ENCODE results near the gene OPN4.

OPN4 gene

DNA sequence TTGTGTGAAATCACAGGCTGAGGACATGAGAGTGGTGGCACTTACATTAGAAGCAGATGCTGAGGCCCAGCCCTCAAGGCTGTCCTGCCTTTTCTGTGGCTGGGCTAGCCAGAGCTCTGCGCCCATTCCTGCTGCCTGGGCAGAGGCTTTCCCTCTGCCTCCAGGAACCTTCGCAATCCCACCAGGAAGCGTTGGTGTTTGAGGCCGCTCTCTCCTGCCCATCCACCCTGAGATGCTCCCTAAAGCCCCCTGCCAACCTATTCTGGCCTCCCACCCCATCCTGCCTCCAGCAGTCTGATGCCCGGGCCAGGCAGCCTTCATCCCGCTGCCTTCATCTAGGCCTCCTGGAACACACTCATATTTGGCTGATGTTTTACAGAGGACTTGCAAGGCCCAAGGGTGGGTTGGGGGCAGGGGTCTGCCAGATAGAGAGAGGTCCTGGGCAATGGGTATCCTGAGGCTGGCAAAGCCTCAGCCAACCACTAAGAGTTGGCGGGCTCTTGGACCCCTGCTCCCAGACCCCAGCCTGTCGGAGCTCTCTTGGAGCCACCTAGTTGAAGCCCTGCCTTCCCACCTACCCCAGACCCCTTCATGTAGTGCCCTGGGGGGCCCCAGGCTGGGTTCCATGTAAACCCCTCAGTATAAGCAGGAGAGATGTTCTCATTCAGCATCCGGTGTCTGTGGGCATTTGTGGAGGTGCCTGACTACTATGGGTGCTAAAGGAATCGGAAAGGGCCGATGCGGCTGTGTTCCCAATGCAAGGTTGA is 46.7 kb downstream of the OPN4 start:
- no peak for TF ChIP-seq EZH2 (optimal IDR thresholded peaks at IDR 0.05; ENCODE audit: low read depth, low read length)
- no peak for TF ChIP-seq EZH2phosphoT487 (IDR thresholded peaks at IDR 0.05; ENCODE audit: low read length)
- TF ChIP-seq, protein P1, sequence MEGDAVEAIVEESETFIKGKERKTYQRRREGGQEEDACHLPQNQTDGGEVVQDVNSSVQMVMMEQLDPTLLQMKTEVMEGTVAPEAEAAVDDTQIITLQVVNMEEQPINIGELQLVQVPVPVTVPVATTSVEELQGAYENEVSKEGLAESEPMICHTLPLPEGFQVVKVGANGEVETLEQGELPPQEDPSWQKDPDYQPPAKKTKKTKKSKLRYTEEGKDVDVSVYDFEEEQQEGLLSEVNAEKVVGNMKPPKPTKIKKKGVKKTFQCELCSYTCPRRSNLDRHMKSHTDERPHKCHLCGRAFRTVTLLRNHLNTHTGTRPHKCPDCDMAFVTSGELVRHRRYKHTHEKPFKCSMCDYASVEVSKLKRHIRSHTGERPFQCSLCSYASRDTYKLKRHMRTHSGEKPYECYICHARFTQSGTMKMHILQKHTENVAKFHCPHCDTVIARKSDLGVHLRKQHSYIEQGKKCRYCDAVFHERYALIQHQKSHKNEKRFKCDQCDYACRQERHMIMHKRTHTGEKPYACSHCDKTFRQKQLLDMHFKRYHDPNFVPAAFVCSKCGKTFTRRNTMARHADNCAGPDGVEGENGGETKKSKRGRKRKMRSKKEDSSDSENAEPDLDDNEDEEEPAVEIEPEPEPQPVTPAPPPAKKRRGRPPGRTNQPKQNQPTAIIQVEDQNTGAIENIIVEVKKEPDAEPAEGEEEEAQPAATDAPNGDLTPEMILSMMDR (IDR thresholded peaks at IDR 0.05; ENCODE audit: low read length), result no peak
- no peaks in the 10 kb centered on the region for H3K9me3 ChIP-seq (replicated peaks; ENCODE audit: insufficient read depth, low read length)
- H3K4me3 ChIP-seq (ENCODE audit: low read length), result no peak overlapping the region
- H3K36me3 ChIP-seq (replicated peaks; ENCODE audit: insufficient read depth, low read length), result no peaks in the 10 kb centered on the region
- H2AFZ ChIP-seq (ENCODE audit: low read length), result no peak overlapping the region
- H3K9ac ChIP-seq (ENCODE audit: low read length), result no peak overlapping the region
- H3K27ac ChIP-seq (ENCODE audit: low read length), result no peak overlapping the region
- H3F3A ChIP-seq (ENCODE audit: insufficient read depth, low read length), result no peaks in the 10 kb centered on the region
- H4K20me1 ChIP-seq (ENCODE audit: insufficient read depth, low read length), result no peaks in the 10 kb centered on the region
- no peak overlapping the region for H3K4me2 ChIP-seq (ENCODE audit: low read depth, low read length)
- no peaks in the 10 kb centered on the region for H3K9me2 ChIP-seq (replicated peaks; ENCODE audit: insufficient read depth, low read length)
- H3K4me1 ChIP-seq (ENCODE audit: low read length), result no peaks in the 10 kb centered on the region
- H3K27me3 ChIP-seq (replicated peaks; ENCODE audit: insufficient read depth, low read length), result no peaks in the 10 kb centered on the region
- DNase-seq, result no peak
- H3K79me2 ChIP-seq (ENCODE audit: low read length), result no peaks in the 10 kb centered on the region

DNA sequence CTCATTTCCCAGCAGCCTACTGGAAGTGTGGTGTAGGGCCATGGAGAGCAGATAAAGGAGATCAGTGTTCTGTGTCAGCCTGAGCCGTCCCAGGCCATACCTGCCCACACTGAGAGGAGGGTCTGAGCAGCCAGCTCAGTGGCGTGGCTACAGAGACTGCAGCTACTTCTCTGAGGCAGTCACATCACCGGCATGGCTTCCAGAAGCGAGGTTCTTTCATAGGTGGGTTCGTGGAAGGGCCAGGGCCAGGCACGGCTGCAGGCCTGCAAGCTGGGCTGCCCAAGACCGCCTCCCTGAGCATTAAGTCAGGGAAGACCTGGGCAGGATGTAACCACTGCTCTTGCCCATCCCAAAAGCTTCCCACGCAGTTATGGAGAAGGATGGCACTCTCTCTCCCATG is 48.8 kb downstream of the OPN4 start:
- Histone ChIP-seq H3K9me3 (replicated peaks; ENCODE audit: insufficient read depth, low read length) (no peaks in the 10 kb centered on the region), H3K9ac (ENCODE audit: low read length) (no peak overlapping the region), H3K4me2 (ENCODE audit: low read depth, low read length) (no peak overlapping the region), H3K27me3 (replicated peaks; ENCODE audit: insufficient read depth, low read length) (no peaks in the 10 kb centered on the region), H3K27ac (ENCODE audit: low read length) (no peak overlapping the region), H3K9me2 (replicated peaks; ENCODE audit: insufficient read depth, low read length) (no peaks in the 10 kb centered on the region), H3K4me3 (ENCODE audit: low read length) (no peak overlapping the region), H4K20me1 (ENCODE audit: insufficient read depth, low read length) (no peaks in the 10 kb centered on the region), H3K4me1 (ENCODE audit: low read length) (no peaks in the 10 kb centered on the region), H3K79me2 (ENCODE audit: low read length) (no peaks in the 10 kb centered on the region), H3K36me3 (replicated peaks; ENCODE audit: insufficient read depth, low read length) (no peaks in the 10 kb centered on the region), H2AFZ (ENCODE audit: low read length) (no peak overlapping the region), H3F3A (ENCODE audit: insufficient read depth, low read length) (no peaks in the 10 kb centered on the region)
- TF ChIP-seq EZH2 (optimal IDR thresholded peaks at IDR 0.05; ENCODE audit: low read depth, low read length) (no peak), EZH2phosphoT487 (IDR thresholded peaks at IDR 0.05; ENCODE audit: low read length) (no peak)
- TF ChIP-seq, protein P1 (IDR thresholded peaks at IDR 0.05; ENCODE audit: low read length), result no peak
- no peak for DNase-seq

DNA sequence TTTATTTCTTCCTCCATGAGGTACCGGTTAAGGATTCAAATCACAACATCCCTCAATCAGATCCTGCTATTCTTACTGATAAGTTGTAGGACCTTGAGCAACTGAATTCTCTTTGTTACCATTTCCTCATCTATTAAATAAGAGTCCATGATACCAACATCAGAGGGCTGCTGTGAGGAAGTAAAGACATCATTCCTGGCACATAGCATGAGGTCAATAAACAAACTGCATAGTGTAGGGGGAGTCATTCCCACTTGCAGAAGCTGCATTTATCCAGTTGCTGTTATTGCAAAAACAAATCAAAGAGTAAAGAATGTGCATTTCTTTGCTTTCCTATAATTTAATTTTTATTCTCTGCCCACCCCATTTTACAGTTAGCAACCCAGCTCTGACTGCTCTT is 50.8 kb downstream of the OPN4 start:
- Histone ChIP-seq H3K27me3 (replicated peaks; ENCODE audit: insufficient read depth, low read length) (no peaks in the 10 kb centered on the region), H3K79me2 (ENCODE audit: low read length) (no peaks in the 10 kb centered on the region), H3K9me2 (replicated peaks; ENCODE audit: insufficient read depth, low read length) (no peaks in the 10 kb centered on the region), H3K4me1 (ENCODE audit: low read length) (no peaks in the 10 kb centered on the region), H2AFZ (ENCODE audit: low read length) (no peak overlapping the region), H3F3A (ENCODE audit: insufficient read depth, low read length) (no peaks in the 10 kb centered on the region), H3K4me3 (ENCODE audit: low read length) (no peak overlapping the region), H3K36me3 (replicated peaks; ENCODE audit: insufficient read depth, low read length) (no peaks in the 10 kb centered on the region), H3K4me2 (ENCODE audit: low read depth, low read length) (no peak overlapping the region), H3K9me3 (replicated peaks; ENCODE audit: insufficient read depth, low read length) (no peaks in the 10 kb centered on the region), H4K20me1 (ENCODE audit: insufficient read depth, low read length) (no peaks in the 10 kb centered on the region), H3K27ac (ENCODE audit: low read length) (no peak overlapping the region), H3K9ac (ENCODE audit: low read length) (no peak overlapping the region)
- DNase-seq, result no peak
- TF ChIP-seq EZH2phosphoT487 (IDR thresholded peaks at IDR 0.05; ENCODE audit: low read length) (no peak), EZH2 (optimal IDR thresholded peaks at IDR 0.05; ENCODE audit: low read depth, low read length) (no peak)
- TF ChIP-seq, protein P1 (IDR thresholded peaks at IDR 0.05; ENCODE audit: low read length), result no peak

Measured in MM.1S (cell line).